ENCODE measurements around the gene ZNF446.

DNA sequence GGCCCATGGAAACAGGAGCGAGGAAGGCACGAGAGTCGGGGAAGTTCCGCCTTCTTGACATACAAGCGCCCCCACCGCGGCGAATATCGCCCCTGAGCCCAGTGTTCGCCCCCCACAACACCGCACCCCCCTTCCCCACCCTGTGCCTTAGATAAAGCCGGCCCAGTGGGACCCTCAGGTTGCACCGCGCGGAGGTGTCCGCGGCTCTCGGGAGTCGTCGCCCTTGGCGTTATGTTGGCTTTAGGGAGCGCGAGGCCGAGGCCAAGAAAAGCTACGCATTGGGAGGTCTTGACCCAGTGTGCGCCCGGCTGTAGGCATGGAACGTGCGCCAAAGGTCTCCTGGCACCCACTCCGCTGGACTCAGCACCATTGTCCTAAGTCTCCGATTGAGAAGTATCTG, 35.6 kb upstream of the ZNF446 start:
- TF ChIP-seq, protein P1, sequence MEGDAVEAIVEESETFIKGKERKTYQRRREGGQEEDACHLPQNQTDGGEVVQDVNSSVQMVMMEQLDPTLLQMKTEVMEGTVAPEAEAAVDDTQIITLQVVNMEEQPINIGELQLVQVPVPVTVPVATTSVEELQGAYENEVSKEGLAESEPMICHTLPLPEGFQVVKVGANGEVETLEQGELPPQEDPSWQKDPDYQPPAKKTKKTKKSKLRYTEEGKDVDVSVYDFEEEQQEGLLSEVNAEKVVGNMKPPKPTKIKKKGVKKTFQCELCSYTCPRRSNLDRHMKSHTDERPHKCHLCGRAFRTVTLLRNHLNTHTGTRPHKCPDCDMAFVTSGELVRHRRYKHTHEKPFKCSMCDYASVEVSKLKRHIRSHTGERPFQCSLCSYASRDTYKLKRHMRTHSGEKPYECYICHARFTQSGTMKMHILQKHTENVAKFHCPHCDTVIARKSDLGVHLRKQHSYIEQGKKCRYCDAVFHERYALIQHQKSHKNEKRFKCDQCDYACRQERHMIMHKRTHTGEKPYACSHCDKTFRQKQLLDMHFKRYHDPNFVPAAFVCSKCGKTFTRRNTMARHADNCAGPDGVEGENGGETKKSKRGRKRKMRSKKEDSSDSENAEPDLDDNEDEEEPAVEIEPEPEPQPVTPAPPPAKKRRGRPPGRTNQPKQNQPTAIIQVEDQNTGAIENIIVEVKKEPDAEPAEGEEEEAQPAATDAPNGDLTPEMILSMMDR (IDR thresholded peaks at IDR 0.05), result no peak
- TF ChIP-seq POLR2A (IDR thresholded peaks at IDR 0.05), result no peak

Measured in thyroid gland (tissue), 4 donors.